SK-N-SH (cell line): ENCODE data around the gene NEDD1. TPM values are rescaled to one million over a fixed set of nuclear protein-coding genes. Genes with fewer than 3 reads are reported as not detected.

Experiments
- CTCF ChIA-PET: fragments of 300-600, 350-600 bp; formaldehyde crosslinking; extraction: SDS; loops from one replicate; lab custom pipeline; 2021; lab: Yijun Ruan, JAX
- POLR2A ChIA-PET: fragments of 350-600 bp; sonication (Branson Sonifier 250); formaldehyde crosslinking; extraction: SDS; loops from one replicate; lab custom pipeline; 2020; ENCODE audit warnings: antibody characterized with exemption, inconsistent platforms; lab: Yijun Ruan, JAX
- DNase-seq: peaks from one replicate; pipeline ENCODE4 v3.0.0; 2012
- H2AFZ ChIP-seq: fragments of 200-600 bp; sonication (generic); 2 replicates; pipeline ENCODE4 v1.8.1; 2016; ENCODE audit warnings: antibody characterized with exemption, mild to moderate bottlenecking, low read depth
- H3F3A ChIP-seq: fragments of 200-600 bp; sonication (generic); replicated peaks from 2 replicates; pipeline ENCODE3; 2016; ENCODE audit warnings: antibody characterized with exemption, mild to moderate bottlenecking; ENCODE audit not compliant: insufficient read depth
- H3K27ac ChIP-seq, 2 experiments: fragments of 200-500 bp in 1 of 2; fragments of 200-600 bp in 1 of 2; sonication (Bioruptor generic) in 1 of 2; sonication (generic), shearing (Covaris generic) in 1 of 2; 2 replicates each; pipeline versions ENCODE4 v1.5.1 to v1.6.1; 2014 to 2016; ENCODE audit warnings: low read depth in 2 of 2, inconsistent platforms in 1 of 2, low read length in 1 of 2, mild to moderate bottlenecking in 1 of 2, mixed read lengths in 1 of 2
- H3K27me3 ChIP-seq: fragments of 200-600 bp; sonication (generic), shearing (Covaris generic); 2 replicates; pipeline ENCODE4 v1.6.1; 2016; ENCODE audit warnings: mixed run types; ENCODE audit not compliant: insufficient read depth
- H3K36me3 ChIP-seq, 2 experiments: fragments of 200-500 bp in 1 of 2; fragments of 200-600 bp in 1 of 2; sonication (Bioruptor generic) in 1 of 2; sonication (generic) in 1 of 2; replicated peaks in 1 of 2; 2 replicates each; pipeline versions ENCODE3 to v1.5.1; 2014 to 2016; ENCODE audit warnings: low read length in 1 of 2, mild to moderate bottlenecking in 1 of 2; ENCODE audit not compliant: insufficient read depth in 2 of 2, control insufficient read depth in 1 of 2
- H3K4me1 ChIP-seq, 2 experiments: fragments of 200-500 bp in 1 of 2; fragments of 200-600 bp in 1 of 2; sonication (Bioruptor generic) in 1 of 2; sonication (generic), shearing (Covaris generic) in 1 of 2; 2 replicates each; pipeline versions ENCODE4 v1.5.1 to v1.6.1; 2014 to 2016; ENCODE audit warnings: low read depth in 1 of 2, low read length in 1 of 2, mixed run types in 1 of 2; ENCODE audit not compliant: insufficient read depth in 2 of 2, control insufficient read depth in 1 of 2
- H3K4me2 ChIP-seq: fragments of 200-600 bp; sonication (generic), shearing (Covaris generic); 2 replicates; pipeline ENCODE4 v1.6.1; 2017; ENCODE audit warnings: mixed run types
- H3K4me3 ChIP-seq, 2 experiments: fragments of 200-500 bp in 1 of 2; fragments of 200-600 bp in 1 of 2; sonication (Bioruptor generic) in 1 of 2; sonication (generic), shearing (Covaris generic) in 1 of 2; 2 replicates each; pipeline versions ENCODE4 v1.5.1 to v1.8.1; 2014 to 2016; ENCODE audit warnings: low read depth in 2 of 2, inconsistent platforms in 1 of 2, low read length in 1 of 2, mild to moderate bottlenecking in 1 of 2, mixed read lengths in 1 of 2, moderate library complexity in 1 of 2
- H3K79me2 ChIP-seq: fragments of 200-600 bp; sonication (generic); 2 replicates; pipeline ENCODE4 v1.8.1; 2017; ENCODE audit warnings: mild to moderate bottlenecking; ENCODE audit not compliant: insufficient read depth
- H3K9ac ChIP-seq: fragments of 200-600 bp; sonication (generic); 2 replicates; pipeline ENCODE4 v1.6.1; 2017; ENCODE audit warnings: mixed run types
- H3K9me2 ChIP-seq: fragments of 200-600 bp; sonication (generic); 2 replicates; pipeline ENCODE4 v1.6.1; 2017; ENCODE audit warnings: mixed run types
- H3K9me3 ChIP-seq: fragments of 200-600 bp; sonication (generic); 2 replicates; pipeline ENCODE4 v1.6.1; 2017; ENCODE audit warnings: mixed run types, mild to moderate bottlenecking, moderate library complexity
- H4K20me1 ChIP-seq: fragments of 200-600 bp; sonication (generic); 2 replicates; pipeline ENCODE4 v1.6.1; 2017; ENCODE audit warnings: mild to moderate bottlenecking, mixed run types; ENCODE audit not compliant: insufficient read depth
- CHD2 ChIP-seq: fragments of 150-350 bp; IDR thresholded peaks from 2 replicates; pipeline ENCODE4 v1.6.1; 2018; ENCODE audit warnings: low read length; ENCODE audit not compliant: partially characterized antibody
- CTCF ChIP-seq: fragments of 200-600 bp; sonication (generic); IDR thresholded peaks from 2 replicates; pipeline ENCODE4 v1.6.1; 2017; ENCODE audit warnings: antibody characterized with exemption, mild to moderate bottlenecking, moderate library complexity
- EP300 ChIP-seq, 2 experiments: IDR thresholded peaks; 2 replicates each; pipeline versions ENCODE4 v1.4.0 to v1.6.1; 2012; ENCODE audit warnings: borderline replicate concordance in 1 of 2, low read depth in 1 of 2, low read length in 1 of 2
- GABPA ChIP-seq: IDR thresholded peaks from 2 replicates; pipeline ENCODE4 v1.4.0; 2012; ENCODE audit warnings: low read depth, mild to moderate bottlenecking
- GATA2 ChIP-seq: sonication (generic); formaldehyde crosslinking; IDR thresholded peaks from 2 replicates; pipeline ENCODE4 v1.5.0; 2020; ENCODE audit warnings: mild to moderate bottlenecking, missing genetic modification reagents
- MXI1 ChIP-seq: IDR thresholded peaks from 2 replicates; pipeline ENCODE4 v1.6.1; 2012; ENCODE audit warnings: mild to moderate bottlenecking, low read depth, low read length, improper control_type of control experiment
- NRF1 ChIP-seq: IDR thresholded peaks from 2 replicates; pipeline ENCODE4 v1.6.1; 2012; ENCODE audit warnings: low read depth, mild to moderate bottlenecking, low read length
- RAD21 ChIP-seq: IDR thresholded peaks from 2 replicates; pipeline ENCODE4 v1.6.1; 2012; ENCODE audit warnings: mild to moderate bottlenecking, low read length
- RXRA ChIP-seq: IDR thresholded peaks from 2 replicates; pipeline ENCODE4 v1.4.0; 2012; ENCODE audit warnings: low read depth, mild to moderate bottlenecking, borderline replicate concordance
- TAF1 ChIP-seq: IDR thresholded peaks from 2 replicates; pipeline ENCODE4 v1.6.1; 2012; ENCODE audit warnings: low read depth, mild to moderate bottlenecking, low read length, moderate library complexity, borderline replicate concordance
- ZBTB33 ChIP-seq: IDR thresholded peaks from 2 replicates; pipeline ENCODE4 v1.4.0; 2012; ENCODE audit warnings: low read depth, borderline replicate concordance
- WGBS: methylation state at CpG from one replicate; pipeline ENCODE4 v1.1.6; 2017; ENCODE audit warnings: low lambda C conversion rate; 5-methylcytosine and 5-hydroxymethylcytosine counted together
- polyA plus RNA-seq, 3 experiments: library from polyadenylated mRNA; depleted of rRNA; stranded (reverse); fragments of >200 nt; gene quantifications; 2 replicates each; pipeline ENCODE4 v1.2.3, GENCODE V29; 2012
- TF ChIP-seq, protein P1 (sequence below): IDR thresholded peaks from 2 replicates; pipeline ENCODE4; 2012
- TF ChIP-seq, protein P2 (sequence below): IDR thresholded peaks from 2 replicates; pipeline ENCODE4 v1.4.0; 2012; ENCODE audit warnings: low read depth, borderline replicate concordance

The NEDD1 gene
- polyA plus RNA-seq, 1 of the 3 experiments (the other 2 are of a cell fraction) = 6.0 TPM

DNA sequence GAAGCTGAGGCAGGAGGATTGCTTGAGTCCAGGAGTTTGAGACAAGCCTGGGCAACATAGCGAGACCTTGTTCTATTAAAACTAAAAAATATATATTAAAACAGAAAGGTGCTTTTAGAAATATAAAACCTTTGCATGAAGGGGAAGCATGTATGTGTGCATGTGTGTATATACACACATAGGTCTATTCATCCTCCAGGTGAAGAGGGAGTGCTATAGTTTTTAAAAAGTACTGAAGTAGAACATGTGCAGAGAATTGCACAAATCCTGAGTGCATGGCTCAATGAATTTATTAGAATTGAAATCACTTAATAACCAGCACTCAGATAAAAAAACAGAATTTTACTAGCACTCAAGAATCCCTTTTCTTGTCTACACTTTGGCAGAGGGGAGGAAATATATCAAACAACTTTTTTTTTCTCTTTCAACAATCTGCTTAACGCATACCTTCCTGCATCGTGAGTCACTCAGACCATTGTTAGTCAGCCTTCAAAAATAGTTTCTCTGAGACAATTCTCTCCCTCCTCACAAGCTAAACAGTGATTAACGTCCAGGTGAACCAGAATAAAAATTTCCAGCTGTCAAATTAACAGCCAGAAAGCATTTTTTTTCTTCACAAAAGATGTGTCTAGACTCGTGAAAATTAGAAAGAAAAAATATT, 17.7 kb upstream of the NEDD1 start (continued):
- no peak for TF ChIP-seq MXI1
- no peak for TF ChIP-seq NRF1
- TF ChIP-seq CHD2 = no peak
- TF ChIP-seq CTCF = no peak
- peak in 1 of 2 experiments; percentile 79; a peak in 2 of 4 replicates for TF ChIP-seq EP300 (IDR thresholded peaks at IDR 0.05; ENCODE audit: borderline replicate concordance in 1 of 2, low read depth in 1 of 2, low read length in 1 of 2)
- no peak for TF ChIP-seq TAF1
- TF ChIP-seq GATA2 = no peak
- no peak for TF ChIP-seq RAD21
- peak; percentile 16; the same call in 1 of the 2 replicates for TF ChIP-seq RXRA

- H3K4me1 ChIP-seq = peaks cover 0 to 12% of the 10 kb centered on the region in 2 experiments; a peak in 1 of 4 replicates
- peak overlapping the region in 1 of 2 experiments; percentile 67; a peak in 2 of 4 replicates for H3K27ac ChIP-seq
- H3F3A ChIP-seq = peaks cover 7% of the 10 kb centered on the region
- H4K20me1 ChIP-seq = no peaks in the 10 kb centered on the region
- peak overlapping the region; percentile 29; the same call in 1 of the 2 replicates for H3K4me2 ChIP-seq
- no peaks in the 10 kb centered on the region for H3K79me2 ChIP-seq
- H3K36me3 ChIP-seq = no peaks in the 10 kb centered on the region
- TF ChIP-seq, protein P1, sequence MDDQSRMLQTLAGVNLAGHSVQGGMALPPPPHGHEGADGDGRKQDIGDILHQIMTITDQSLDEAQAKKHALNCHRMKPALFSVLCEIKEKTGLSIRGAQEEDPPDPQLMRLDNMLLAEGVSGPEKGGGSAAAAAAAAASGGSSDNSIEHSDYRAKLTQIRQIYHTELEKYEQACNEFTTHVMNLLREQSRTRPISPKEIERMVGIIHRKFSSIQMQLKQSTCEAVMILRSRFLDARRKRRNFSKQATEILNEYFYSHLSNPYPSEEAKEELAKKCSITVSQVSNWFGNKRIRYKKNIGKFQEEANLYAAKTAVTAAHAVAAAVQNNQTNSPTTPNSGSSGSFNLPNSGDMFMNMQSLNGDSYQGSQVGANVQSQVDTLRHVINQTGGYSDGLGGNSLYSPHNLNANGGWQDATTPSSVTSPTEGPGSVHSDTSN = no peak
- TF ChIP-seq GABPA = no peak
- no peak for TF ChIP-seq ZBTB33
- TF ChIP-seq, protein P2, sequence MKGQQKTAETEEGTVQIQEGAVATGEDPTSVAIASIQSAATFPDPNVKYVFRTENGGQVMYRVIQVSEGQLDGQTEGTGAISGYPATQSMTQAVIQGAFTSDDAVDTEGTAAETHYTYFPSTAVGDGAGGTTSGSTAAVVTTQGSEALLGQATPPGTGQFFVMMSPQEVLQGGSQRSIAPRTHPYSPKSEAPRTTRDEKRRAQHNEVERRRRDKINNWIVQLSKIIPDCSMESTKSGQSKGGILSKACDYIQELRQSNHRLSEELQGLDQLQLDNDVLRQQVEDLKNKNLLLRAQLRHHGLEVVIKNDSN = no peak
- CTCF ChIA-PET = no interaction called here
- H3K9ac ChIP-seq = no peak overlapping the region
- no peak for DNase-seq
- H3K27me3 ChIP-seq = no peaks in the 10 kb centered on the region
- H3K9me3 ChIP-seq = no peaks in the 10 kb centered on the region
- H3K9me2 ChIP-seq = no peaks in the 10 kb centered on the region
- 94% methylated on average over 2 of the region's 2 CpGs for WGBS
- POLR2A ChIA-PET = no interaction called here
- no peak overlapping the region for H3K4me3 ChIP-seq
- H2AFZ ChIP-seq = peak overlapping the region; percentile 64; the same call in 1 of the 2 replicates
These were observed 16.7 kb upstream of the NEDD1 start for GRCh38 chr12:96890331-96890730.
